Measurements from ENCODE around the gene MRPL39.
"Not testable (repeated sequence)": the region's sequence is repeated elsewhere in the genome, so short reads cannot be mapped to it uniquely, and the experiment has no call there.

The MRPL39 gene

DNA sequence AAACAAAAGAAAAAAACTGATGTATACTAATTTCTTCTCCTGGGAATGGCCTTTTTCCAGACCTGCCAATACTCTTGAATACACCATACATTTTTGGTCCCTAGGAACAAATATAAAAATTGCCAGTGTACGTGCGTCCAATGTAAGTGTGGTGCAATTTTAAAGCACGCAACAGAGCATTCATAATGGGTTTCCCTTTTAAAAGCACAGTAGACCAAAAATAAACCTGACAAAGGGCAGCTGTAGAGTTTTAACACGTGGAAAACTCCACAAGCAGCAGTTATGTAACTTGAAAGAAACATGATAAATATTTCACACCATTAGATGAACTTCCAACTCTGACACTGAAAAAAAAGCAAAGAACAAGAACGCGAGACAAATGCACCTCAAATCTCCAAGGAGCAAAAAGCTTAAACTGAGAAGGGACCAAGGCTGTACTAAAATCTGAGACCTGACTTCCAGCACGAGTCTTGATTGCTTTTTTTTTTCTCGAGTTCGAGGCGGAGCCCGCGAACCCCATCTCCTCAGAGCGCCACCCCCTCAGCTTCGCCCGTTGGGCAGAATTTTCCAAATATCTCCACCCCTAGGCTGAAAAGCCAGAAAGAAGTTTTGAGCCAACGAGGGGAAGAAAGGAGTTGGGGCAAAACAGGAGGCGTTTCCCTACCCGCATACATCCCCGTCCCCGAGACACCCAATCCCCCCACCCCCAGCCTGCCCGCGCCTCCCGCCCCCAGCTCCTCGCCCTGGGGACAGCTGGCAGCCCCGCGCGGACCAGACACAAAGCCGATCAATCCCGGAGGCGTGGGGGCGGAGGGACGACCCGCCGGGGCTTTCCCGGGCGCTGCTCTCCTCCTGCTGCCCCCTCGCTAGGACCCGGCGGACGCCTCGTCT, 31.6 kb upstream of the MRPL39 start, which contains the start of gene JAM2:
Gene JAM2, plus strand, starts transcription at position 599 of the 891 bp plus-strand sequence. CDS start 564 bp downstream, outside the sequence.
- no peaks in the 10 kb centered on the region for H3K36me3 ChIP-seq (ENCODE audit: control insufficient read depth in 2 of 2, insufficient read depth in 2 of 2, low read length in 2 of 2)
- peaks cover 6 to 11% of the 10 kb centered on the region in 2 donors for H3K27me3 ChIP-seq (ENCODE audit: control insufficient read depth in 2 of 2, insufficient read depth in 2 of 2, low read length in 2 of 2)
- H3K27ac ChIP-seq (ENCODE audit: low read depth in 2 of 2, low read length in 2 of 2): peak within 1 kb of the TSS; percentile 14

DNA sequence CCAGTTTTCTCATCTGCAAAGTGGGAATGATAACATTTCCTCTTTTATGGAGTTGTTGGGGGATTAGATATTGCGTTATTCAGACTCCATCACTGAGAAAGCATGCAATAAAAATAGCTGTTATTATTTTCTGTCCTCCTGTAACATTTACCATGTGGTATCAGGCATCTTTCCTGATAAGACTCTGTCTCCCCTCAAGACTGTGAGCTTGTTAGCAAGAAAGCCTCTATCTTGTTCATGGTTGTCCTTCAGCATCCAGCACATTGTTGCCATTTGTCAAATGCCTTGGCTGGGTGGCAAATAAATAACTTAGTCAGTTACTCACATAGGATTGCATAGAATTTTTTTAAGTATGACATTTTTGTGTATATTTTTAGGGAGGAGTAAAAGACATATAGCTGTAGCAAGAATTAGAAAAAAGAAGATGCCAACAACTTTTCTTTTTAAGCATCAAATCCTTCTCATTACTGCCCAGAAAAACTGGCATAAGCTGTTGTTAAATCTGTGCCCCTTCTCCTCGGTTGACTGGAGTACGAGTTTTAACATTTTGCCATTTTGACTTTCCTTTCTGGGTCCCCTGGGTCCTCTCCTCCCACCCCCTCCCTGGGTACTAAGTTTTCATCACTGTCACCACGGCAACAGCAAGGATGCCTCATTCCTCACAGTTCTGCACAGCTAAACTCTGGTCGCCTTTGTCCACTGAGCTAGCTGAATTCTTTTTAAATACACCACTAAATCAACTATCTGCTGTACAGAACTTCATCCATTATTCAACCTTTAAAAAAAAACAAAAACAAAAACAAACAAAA, 30.8 kb upstream of the MRPL39 start:
- H3K9ac ChIP-seq (ENCODE audit: low read depth in 1 of 2, low read length in 2 of 2): no peak overlapping the region
- H3K4me1 ChIP-seq (ENCODE audit: control insufficient read depth in 2 of 2, insufficient read depth in 2 of 2, low read length in 2 of 2): peaks cover 0 to 2% of the 10 kb centered on the region in 2 donors
- H3K4me3 ChIP-seq (ENCODE audit: low read length in 2 of 2): no peak overlapping the region
- peaks cover 6 to 11% of the 10 kb centered on the region in 2 donors for H3K27me3 ChIP-seq (ENCODE audit: control insufficient read depth in 2 of 2, insufficient read depth in 2 of 2, low read length in 2 of 2)
- no peaks in the 10 kb centered on the region for H3K9me3 ChIP-seq (ENCODE audit: control insufficient read depth in 2 of 2, low read length in 2 of 2)
- no peak overlapping the region for H3K27ac ChIP-seq (ENCODE audit: low read depth in 2 of 2, low read length in 2 of 2)
- H3K36me3 ChIP-seq (ENCODE audit: control insufficient read depth in 2 of 2, insufficient read depth in 2 of 2, low read length in 2 of 2): no peaks in the 10 kb centered on the region

More for the DNA sequence above, 31.6 kb upstream of the MRPL39 start, which contains the start of gene JAM2:
- H3K9ac ChIP-seq (ENCODE audit: low read depth in 1 of 2, low read length in 2 of 2): peak within 1 kb of the TSS; percentile 31 to 36
- peak within 1 kb of the TSS; percentile 62 to 70 for H3K4me3 ChIP-seq (ENCODE audit: low read length in 2 of 2)
- H3K4me1 ChIP-seq (ENCODE audit: control insufficient read depth in 2 of 2, insufficient read depth in 2 of 2, low read length in 2 of 2): peaks cover 0 to 2% of the 10 kb centered on the region in 2 donors
- H3K9me3 ChIP-seq (ENCODE audit: control insufficient read depth in 2 of 2, low read length in 2 of 2): no peaks in the 10 kb centered on the region

DNA sequence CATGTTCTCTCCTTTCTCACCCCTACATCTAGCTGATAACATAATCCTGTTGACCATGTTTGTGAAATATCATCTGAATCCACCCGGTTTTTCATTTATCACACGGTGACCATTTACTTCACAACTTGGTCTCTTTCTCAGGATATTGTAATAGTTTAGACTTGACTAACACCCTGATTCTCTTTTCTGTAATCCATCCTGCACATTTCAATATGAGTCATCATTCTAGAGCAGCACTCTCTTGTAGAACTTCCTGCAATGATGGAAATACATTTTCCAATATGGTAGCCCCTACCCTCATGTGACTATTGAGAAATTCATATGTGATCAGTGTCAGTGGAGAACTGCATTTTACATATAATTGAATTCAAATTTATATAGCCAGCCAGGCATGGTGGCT, 29.4 kb upstream of the MRPL39 start:
- Histone ChIP-seq H3K4me3 (ENCODE audit: low read length in 2 of 2) (no peak overlapping the region), H3K27me3 (ENCODE audit: control insufficient read depth in 2 of 2, insufficient read depth in 2 of 2, low read length in 2 of 2) (peaks cover 6 to 9% of the 10 kb centered on the region in 2 donors), H3K36me3 (ENCODE audit: control insufficient read depth in 2 of 2, insufficient read depth in 2 of 2, low read length in 2 of 2) (no peaks in the 10 kb centered on the region), H3K27ac (ENCODE audit: low read depth in 2 of 2, low read length in 2 of 2) (no peak overlapping the region), H3K9me3 (ENCODE audit: control insufficient read depth in 2 of 2, low read length in 2 of 2) (no peaks in the 10 kb centered on the region), H3K4me1 (ENCODE audit: control insufficient read depth in 2 of 2, insufficient read depth in 2 of 2, low read length in 2 of 2) (peaks cover 0 to 2% of the 10 kb centered on the region in 2 donors), H3K9ac (ENCODE audit: low read depth in 1 of 2, low read length in 2 of 2) (no peak overlapping the region)

DNA sequence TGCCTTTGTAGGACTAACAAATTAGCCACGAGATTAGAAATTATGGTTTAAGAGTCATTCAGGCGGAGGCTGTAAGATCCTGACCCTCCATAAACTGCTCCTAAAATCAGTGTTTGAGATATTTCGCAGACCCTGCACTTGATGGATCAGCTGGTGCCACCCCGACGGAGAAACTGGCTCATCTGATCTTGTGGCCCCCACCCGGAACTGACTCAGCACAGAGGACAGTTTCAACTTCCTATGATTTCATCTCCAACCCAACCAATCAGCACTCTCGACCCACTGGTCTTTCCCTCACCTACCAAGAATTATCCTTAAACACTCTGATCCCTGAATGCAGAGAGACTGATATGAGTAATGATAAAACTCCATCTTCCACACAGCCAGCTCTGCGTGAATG, 28.0 kb upstream of the MRPL39 start:
- Histone ChIP-seq H3K9me3 (ENCODE audit: control insufficient read depth in 2 of 2, low read length in 2 of 2) (no peaks in the 10 kb centered on the region), H3K9ac (ENCODE audit: low read depth in 1 of 2, low read length in 2 of 2) (no peak overlapping the region), H3K36me3 (ENCODE audit: control insufficient read depth in 2 of 2, insufficient read depth in 2 of 2, low read length in 2 of 2) (no peaks in the 10 kb centered on the region), H3K27me3 (ENCODE audit: control insufficient read depth in 2 of 2, insufficient read depth in 2 of 2, low read length in 2 of 2) (peaks cover 4 to 6% of the 10 kb centered on the region in 2 donors), H3K4me1 (ENCODE audit: control insufficient read depth in 2 of 2, insufficient read depth in 2 of 2, low read length in 2 of 2) (peaks cover 0 to 2% of the 10 kb centered on the region in 2 donors), H3K4me3 (ENCODE audit: low read length in 2 of 2) (no peak overlapping the region), H3K27ac (ENCODE audit: low read depth in 2 of 2, low read length in 2 of 2) (no peak overlapping the region)

DNA sequence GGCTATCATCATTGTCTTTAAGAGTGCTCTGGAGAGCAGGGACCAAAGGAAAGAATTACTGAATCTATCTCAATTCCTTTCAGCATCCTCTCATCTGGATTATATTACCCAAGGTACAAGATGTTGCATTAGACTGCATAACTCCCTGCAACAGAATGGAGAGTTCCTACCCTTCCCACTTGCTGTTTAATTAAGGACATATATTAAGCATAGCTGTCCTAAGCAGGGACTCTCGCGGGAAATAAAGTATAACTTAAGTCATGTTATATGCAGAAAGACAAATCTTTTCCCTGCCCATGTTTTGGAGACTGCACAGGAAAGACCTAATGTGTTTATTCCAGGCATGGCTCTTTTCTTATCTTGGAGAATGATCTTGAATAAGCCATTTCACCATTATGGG, 25.0 kb upstream of the MRPL39 start:
- H3K9me3 ChIP-seq (ENCODE audit: control insufficient read depth in 2 of 2, low read length in 2 of 2): no peaks in the 10 kb centered on the region
- no peak overlapping the region for H3K27ac ChIP-seq (ENCODE audit: low read depth in 2 of 2, low read length in 2 of 2)
- H3K9ac ChIP-seq (ENCODE audit: low read depth in 1 of 2, low read length in 2 of 2): no peak overlapping the region
- H3K27me3 ChIP-seq (ENCODE audit: control insufficient read depth in 2 of 2, insufficient read depth in 2 of 2, low read length in 2 of 2): no peaks in the 10 kb centered on the region
- H3K4me1 ChIP-seq (ENCODE audit: control insufficient read depth in 2 of 2, insufficient read depth in 2 of 2, low read length in 2 of 2): no peaks in the 10 kb centered on the region
- no peak overlapping the region for H3K4me3 ChIP-seq (ENCODE audit: low read length in 2 of 2)
- H3K36me3 ChIP-seq (ENCODE audit: control insufficient read depth in 2 of 2, insufficient read depth in 2 of 2, low read length in 2 of 2): no peaks in the 10 kb centered on the region

DNA sequence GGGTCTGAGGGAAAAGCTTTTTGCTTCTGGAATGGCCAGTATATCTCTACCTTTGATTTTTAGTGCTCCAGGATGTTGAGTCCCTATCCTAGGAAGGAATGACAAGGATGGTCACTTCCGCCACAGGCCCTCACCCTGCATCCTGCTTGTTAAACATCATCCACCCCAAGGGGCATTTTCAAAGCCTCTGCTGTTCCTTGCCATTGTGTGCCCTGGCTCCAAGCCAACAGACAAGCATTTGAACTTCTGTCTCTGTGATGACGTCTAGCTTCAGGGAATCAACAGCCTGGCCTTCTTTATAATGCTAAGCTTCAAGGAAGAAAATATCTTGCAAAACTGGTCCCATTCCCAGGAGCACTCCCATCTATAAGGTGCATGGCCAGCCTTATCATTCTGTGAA, 19.5 kb upstream of the MRPL39 start:
- Histone ChIP-seq H3K27ac (ENCODE audit: low read depth in 2 of 2, low read length in 2 of 2) (no peak overlapping the region), H3K4me3 (ENCODE audit: low read length in 2 of 2) (no peak overlapping the region), H3K27me3 (ENCODE audit: control insufficient read depth in 2 of 2, insufficient read depth in 2 of 2, low read length in 2 of 2) (no peaks in the 10 kb centered on the region), H3K9ac (ENCODE audit: low read depth in 1 of 2, low read length in 2 of 2) (no peak overlapping the region), H3K9me3 (ENCODE audit: control insufficient read depth in 2 of 2, low read length in 2 of 2) (no peaks in the 10 kb centered on the region), H3K36me3 (ENCODE audit: control insufficient read depth in 2 of 2, insufficient read depth in 2 of 2, low read length in 2 of 2) (no peaks in the 10 kb centered on the region), H3K4me1 (ENCODE audit: control insufficient read depth in 2 of 2, insufficient read depth in 2 of 2, low read length in 2 of 2) (no peaks in the 10 kb centered on the region)

DNA sequence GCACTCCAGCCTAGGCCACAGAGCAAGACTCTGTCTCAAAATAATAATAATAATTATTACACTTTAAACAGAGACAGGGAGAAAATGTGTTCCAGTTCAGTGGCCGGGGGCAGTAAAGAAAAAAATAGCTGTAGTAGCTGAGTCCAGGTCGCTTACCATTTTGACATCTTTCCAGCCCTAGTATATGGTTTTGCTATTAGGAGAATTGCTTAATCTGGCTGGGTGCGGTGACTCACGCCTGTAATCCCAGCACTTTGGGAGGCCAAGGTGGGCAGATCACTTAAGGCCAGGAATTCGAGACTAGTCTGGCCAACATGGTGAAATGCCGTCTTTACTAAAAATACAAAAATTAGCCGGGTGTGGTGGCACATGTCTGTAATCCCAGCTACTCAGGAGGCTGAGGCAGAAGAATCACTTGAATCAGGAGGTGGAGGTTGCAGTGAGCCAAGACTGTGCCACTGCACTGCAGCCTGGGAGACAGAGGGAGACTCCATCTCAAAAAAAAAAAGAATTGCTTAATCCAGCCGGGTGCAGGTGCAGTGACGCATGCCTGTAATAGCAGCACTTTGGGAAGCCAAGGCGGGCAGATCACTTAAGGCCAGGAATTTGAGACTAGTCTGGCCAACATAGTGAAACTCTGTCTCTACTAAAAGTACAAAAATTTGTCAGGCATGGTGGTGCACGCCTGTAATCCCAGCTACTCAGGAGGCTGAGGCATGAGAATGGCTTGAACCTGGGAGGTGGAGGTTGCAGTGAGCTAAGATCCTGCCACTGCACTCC, 18.7 kb upstream of the MRPL39 start:
- not testable (repeated sequence) for H3K9ac ChIP-seq (ENCODE audit: low read depth in 1 of 2, low read length in 2 of 2); H3K4me1 ChIP-seq (ENCODE audit: control insufficient read depth in 2 of 2, insufficient read depth in 2 of 2, low read length in 2 of 2); H3K9me3 ChIP-seq (ENCODE audit: control insufficient read depth in 2 of 2, low read length in 2 of 2); H3K27me3 ChIP-seq (ENCODE audit: control insufficient read depth in 2 of 2, insufficient read depth in 2 of 2, low read length in 2 of 2); H3K4me3 ChIP-seq (ENCODE audit: low read length in 2 of 2); H3K36me3 ChIP-seq (ENCODE audit: control insufficient read depth in 2 of 2, insufficient read depth in 2 of 2, low read length in 2 of 2); H3K27ac ChIP-seq (ENCODE audit: low read depth in 2 of 2, low read length in 2 of 2)

DNA sequence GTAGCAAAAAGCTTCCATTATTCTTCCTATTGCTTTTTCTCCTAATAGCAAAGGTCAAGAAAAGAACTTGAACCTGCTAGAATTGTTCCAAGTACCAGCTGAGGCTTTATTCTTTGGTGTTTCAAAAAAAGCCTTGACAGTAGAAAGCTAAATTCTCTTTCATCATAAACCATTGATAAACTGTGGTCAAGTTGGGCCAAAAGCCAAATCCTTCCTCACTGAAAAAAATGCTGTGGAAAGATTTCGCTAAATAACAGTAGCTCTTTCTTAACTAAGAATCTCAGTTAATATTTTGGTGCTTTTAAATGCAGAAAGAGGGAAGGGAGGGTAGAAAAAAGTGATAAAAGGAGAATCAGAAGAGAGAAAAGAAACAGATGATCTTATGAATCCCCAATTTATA, 17.8 kb upstream of the MRPL39 start:
- Histone ChIP-seq H3K4me3 (ENCODE audit: low read length in 2 of 2) (no peak overlapping the region), H3K36me3 (ENCODE audit: control insufficient read depth in 2 of 2, insufficient read depth in 2 of 2, low read length in 2 of 2) (no peaks in the 10 kb centered on the region), H3K9ac (ENCODE audit: low read depth in 1 of 2, low read length in 2 of 2) (no peak overlapping the region), H3K9me3 (ENCODE audit: control insufficient read depth in 2 of 2, low read length in 2 of 2) (no peaks in the 10 kb centered on the region), H3K27me3 (ENCODE audit: control insufficient read depth in 2 of 2, insufficient read depth in 2 of 2, low read length in 2 of 2) (no peaks in the 10 kb centered on the region), H3K27ac (ENCODE audit: low read depth in 2 of 2, low read length in 2 of 2) (no peak overlapping the region), H3K4me1 (ENCODE audit: control insufficient read depth in 2 of 2, insufficient read depth in 2 of 2, low read length in 2 of 2) (no peaks in the 10 kb centered on the region)

DNA sequence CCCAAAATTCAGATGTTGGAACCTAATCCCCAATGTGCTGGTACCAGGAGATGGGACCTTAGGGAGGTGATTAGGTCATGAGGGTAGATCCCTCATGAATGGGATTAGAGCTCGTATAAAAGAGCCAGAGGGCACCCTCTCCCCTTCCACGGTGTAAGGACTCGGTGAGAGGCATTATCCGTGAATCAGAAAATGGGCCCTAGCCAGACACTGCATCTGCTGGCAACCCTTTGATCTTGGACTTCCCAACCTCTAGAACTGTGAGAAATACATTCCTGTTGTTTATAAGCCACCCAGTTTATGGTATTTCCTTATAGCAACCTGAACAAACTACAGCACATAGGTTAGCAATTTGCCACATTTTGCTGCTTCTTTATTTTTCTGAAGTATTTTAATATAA, 17.2 kb upstream of the MRPL39 start:
- no peaks in the 10 kb centered on the region for H3K4me1 ChIP-seq (ENCODE audit: control insufficient read depth in 2 of 2, insufficient read depth in 2 of 2, low read length in 2 of 2)
- no peak overlapping the region for H3K4me3 ChIP-seq (ENCODE audit: low read length in 2 of 2)
- H3K9ac ChIP-seq (ENCODE audit: low read depth in 1 of 2, low read length in 2 of 2): no peak overlapping the region
- H3K27ac ChIP-seq (ENCODE audit: low read depth in 2 of 2, low read length in 2 of 2): no peak overlapping the region
- H3K27me3 ChIP-seq (ENCODE audit: control insufficient read depth in 2 of 2, insufficient read depth in 2 of 2, low read length in 2 of 2): no peaks in the 10 kb centered on the region
- no peaks in the 10 kb centered on the region for H3K36me3 ChIP-seq (ENCODE audit: control insufficient read depth in 2 of 2, insufficient read depth in 2 of 2, low read length in 2 of 2)
- no peaks in the 10 kb centered on the region for H3K9me3 ChIP-seq (ENCODE audit: control insufficient read depth in 2 of 2, low read length in 2 of 2)

Measured in mucosa of rectum (tissue), 2 donors.